ENCODE measurements around the gene MYL5. TPM values are rescaled to one million over a fixed set of nuclear protein-coding genes. Genes with fewer than 3 reads are reported as not detected.

Gene MYL5
- total and polyA plus RNA-seq, 2 of the 4 experiments (the other 2 are of a cell fraction): 9.1 to 16.0 TPM

GRCh38 chr4:653080-653821 is 21.1 kb upstream of the MYL5 start:
- intact Hi-C loops (cut with micrococcal nuclease) (no loop called here), dilution Hi-C loops (cut with HindIII; ENCODE audit: low sequenced_read_pairs, unreplicated experiment) (no loop called here), in situ Hi-C loops (cut with MboI; ENCODE audit: low sequenced_read_pairs) (no loop called here)
- H3K79me1 ChIP-seq (ENCODE audit: low read depth in 1 of 2, low read length in 2 of 2): no peaks in the 10 kb centered on the region
- no peaks in the 10 kb centered on the region for H3K36me3 ChIP-seq (ENCODE audit: control insufficient read depth, insufficient read depth, low read length)
- H2BK120ac ChIP-seq (ENCODE audit: low read depth, low read length): no peak overlapping the region
- no peak for DNase-seq
- ATAC-seq (ENCODE audit: low read depth): no peak
- H3K9me1 ChIP-seq (ENCODE audit: insufficient read depth, low read length): no peaks in the 10 kb centered on the region
- 83% methylated on average over 26 of the region's 35 CpGs; no CpG with 5 or more reads in 1 of the 2 experiments for WGBS, 2 experiments (ENCODE audit: extremely low coverage in 2 of 2, insufficient read length in 1 of 2)
- H3K9ac ChIP-seq (ENCODE audit: low read depth, low read length): no peak overlapping the region
- H3K14ac ChIP-seq (replicated peaks; ENCODE audit: low read depth, low read length): no peak overlapping the region
- H3K4me1 ChIP-seq (ENCODE audit: control insufficient read depth, insufficient read depth, low read length): no peaks in the 10 kb centered on the region
- H3K18ac ChIP-seq (ENCODE audit: low read depth, low read length): no peak overlapping the region
- no peak overlapping the region for H3K4me2 ChIP-seq (ENCODE audit: low read depth, low read length)
- H3K27me3 ChIP-seq (ENCODE audit: control insufficient read depth, insufficient read depth, low read length): peaks cover 11% of the 10 kb centered on the region; the same call in 1 of the 2 replicates
- no peak overlapping the region for H3K56ac ChIP-seq (ENCODE audit: extremely low read depth, insufficient read depth, low read length)
- ChIA-PET POLR2A (ENCODE audit: unreplicated experiment) (no interaction called here), CTCF (no interaction called here)
- TF ChIP-seq MAFK (IDR thresholded peaks at IDR 0.05; ENCODE audit: low read depth, low read length): no peak
- TF ChIP-seq MXI1 (IDR thresholded peaks at IDR 0.05; ENCODE audit: borderline replicate concordance, low read depth, low read length): no peak
- TF ChIP-seq CTCF (conservative IDR thresholded peaks at IDR 0.05; ENCODE audit: low read depth, low read length): no peak
- no peak for TF ChIP-seq RCOR1 (IDR thresholded peaks at IDR 0.05; ENCODE audit: insufficient replicate concordance, low read length)
- TF ChIP-seq SMC3 (IDR thresholded peaks at IDR 0.05; ENCODE audit: low read depth, low read length): no peak
- no peak for TF ChIP-seq ELK1 (IDR thresholded peaks at IDR 0.05; ENCODE audit: borderline replicate concordance, low read depth, low read length)
- TF ChIP-seq USF2 (IDR thresholded peaks at IDR 0.05; ENCODE audit: low read depth, low read length): no peak
- no peak for TF ChIP-seq CHD1 (IDR thresholded peaks at IDR 0.05; ENCODE audit: low read depth, low read length)
- no peak for TF ChIP-seq CEBPB (IDR thresholded peaks at IDR 0.05; ENCODE audit: low read depth, low read length)
- no peak for TF ChIP-seq POLR2A (IDR thresholded peaks at IDR 0.05; ENCODE audit: low read depth, low read length)
- no peak for TF ChIP-seq NFE2L2 (IDR thresholded peaks at IDR 0.05; ENCODE audit: low read depth, low read length)
- no peak for TF ChIP-seq BHLHE40 (IDR thresholded peaks at IDR 0.05; ENCODE audit: low read depth, low read length)
- no peak for TF ChIP-seq FOS (IDR thresholded peaks at IDR 0.05; ENCODE audit: low read depth, low read length)
- no peak for TF ChIP-seq MAZ (IDR thresholded peaks at IDR 0.05; ENCODE audit: borderline replicate concordance, low read depth, low read length)
- no peak for TF ChIP-seq RAD21 (IDR thresholded peaks at IDR 0.05; ENCODE audit: low read length)
- no peak overlapping the region for H3K27ac ChIP-seq (ENCODE audit: insufficient read depth, low read length)
- no peak overlapping the region for H3K4me3 ChIP-seq (ENCODE audit: insufficient read depth, low read depth, low read length)
- no peaks in the 10 kb centered on the region for H4K20me1 ChIP-seq (ENCODE audit: insufficient read depth, low read length)
- H2BK15ac ChIP-seq (ENCODE audit: low read depth, low read length): no peak overlapping the region
- H2AFZ ChIP-seq (replicated peaks; ENCODE audit: low read length, poor library complexity): no peak overlapping the region
- no peak overlapping the region for H2BK5ac ChIP-seq (ENCODE audit: low read depth, low read length, poor library complexity, severe bottlenecking)
- no peak overlapping the region for H4K8ac ChIP-seq (ENCODE audit: low read depth in 2 of 2, low read length in 2 of 2)
- no peak overlapping the region for H2AK5ac ChIP-seq (ENCODE audit: low read depth, low read length)
- no peak overlapping the region for H3K4ac ChIP-seq (ENCODE audit: low read depth, low read length)
- no TSS peak for BruUV-seq (replicated peaks)
- H2BK20ac ChIP-seq (ENCODE audit: low read depth, low read length): no peak overlapping the region
- no peak overlapping the region for H3K23ac ChIP-seq (ENCODE audit: low read depth, low read length)
- H3K9me3 ChIP-seq (ENCODE audit: control insufficient read depth, insufficient read depth, low read length): peaks cover 7% of the 10 kb centered on the region
- no peak overlapping the region for H2AK9ac ChIP-seq (replicated peaks; ENCODE audit: low read depth, low read length, poor library complexity)
- H4K91ac ChIP-seq (ENCODE audit: insufficient read depth, low read depth, low read length): no peak overlapping the region
- H4K5ac ChIP-seq (ENCODE audit: low read depth, low read length): no peak overlapping the region

All from IMR-90 (cell line).